Mesenteric fat pad (tissue), 1 donor: Measurements from ENCODE around the gene KANK3. TPM values are rescaled to one million over a fixed set of nuclear protein-coding genes. Genes with fewer than 3 reads are reported as not detected.

Experiments
- microRNA-seq: library from miRNA; unstranded; fragments of <30 nt; microRNA quantifications from one replicate; pipeline ENCODE4 v1.2.0, GENCODE V29; 2020; ENCODE audit warnings: borderline number of aligned reads
- total RNA-seq: library from RNA; stranded (reverse); fragmentation: NEBNext Ultra II Directional; extraction: Animal tissue kit (Norgen Biotek cat#: 25700); gene quantifications from one replicate; pipeline ENCODE4 v1.2.1, GENCODE V29; 2021
- donor health status: DM: yes; HTN: yes; CAD: no.

Gene KANK3
- total RNA-seq, 1 donor from 2014 or later, result 28.6 TPM

Small RNAs within 50 kb of the gene (microRNA-seq; reads per million reads assigned to microRNA genes)
- gene MIR4999, result 2.9 reads per million

Other genes with a start within 250 kb of the KANK3 start
- gene FBN3, start 193.7 kb downstream of the KANK3 start, total RNA-seq, result not detected
- 41.5 TPM for gene CERS4, start 133.9 kb downstream of the KANK3 start, total RNA-seq
- gene CD320, start 34.9 kb downstream of the KANK3 start, total RNA-seq, result 55.2 TPM
- 39.9 TPM for gene NDUFA7, start 21.9 kb downstream of the KANK3 start, total RNA-seq
- 1,239 TPM for gene RPS28, start 21.8 kb downstream of the KANK3 start, total RNA-seq
- 753 TPM for gene ANGPTL4, start 20.9 kb upstream of the KANK3 start, total RNA-seq
- 100 TPM for gene RAB11B, start 47.1 kb upstream of the KANK3 start, total RNA-seq
- gene MARCHF2, start 70.0 kb upstream of the KANK3 start, total RNA-seq, result 101 TPM
- gene HNRNPM, start 101.7 kb upstream of the KANK3 start, total RNA-seq, result 145 TPM
- 4.5 TPM for gene PRAM1, start 159.4 kb upstream of the KANK3 start, total RNA-seq
- gene ZNF414, start 170.9 kb upstream of the KANK3 start, total RNA-seq, result 18.5 TPM
- 47.7 TPM for gene MYO1F, start 234.2 kb upstream of the KANK3 start, total RNA-seq